ENCODE data around the gene GNAT3.

The GNAT3 gene

DNA sequence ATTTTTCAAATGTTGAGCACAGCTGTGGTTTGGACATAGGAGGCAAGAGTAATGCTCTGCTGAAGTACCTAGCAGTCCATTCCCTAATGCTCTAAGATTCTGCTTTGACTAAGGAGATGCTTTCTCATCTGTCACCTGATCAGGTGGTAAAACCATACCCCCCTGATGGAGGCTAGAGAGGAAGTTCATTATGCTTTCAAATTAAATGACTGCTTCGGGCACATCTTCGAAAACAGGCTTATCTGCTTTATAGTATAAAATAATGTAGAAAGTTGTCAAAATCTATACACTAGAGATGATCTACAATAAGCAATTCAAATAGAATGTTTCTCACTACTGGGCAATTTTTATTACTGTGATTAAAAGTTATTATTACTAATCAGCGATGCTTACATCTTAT, at the start of gene GNAT3:
TSS of gene GNAT3 (minus strand) at position 101 of the 400 bp plus-strand sequence. CDS start 138 bp downstream, outside the sequence.
- no peak for TF ChIP-seq JUND (IDR thresholded peaks at IDR 0.05; ENCODE audit: low read depth)
- in situ Hi-C loops (cut with HindIII; ENCODE audit: low pct_unique_long_range_greater_than_20kb, low sequenced_read_pairs): no loop called here
- DNase-seq (ENCODE audit: low read depth in 1 of 2, low spot score in 1 of 2): no peak

DNA sequence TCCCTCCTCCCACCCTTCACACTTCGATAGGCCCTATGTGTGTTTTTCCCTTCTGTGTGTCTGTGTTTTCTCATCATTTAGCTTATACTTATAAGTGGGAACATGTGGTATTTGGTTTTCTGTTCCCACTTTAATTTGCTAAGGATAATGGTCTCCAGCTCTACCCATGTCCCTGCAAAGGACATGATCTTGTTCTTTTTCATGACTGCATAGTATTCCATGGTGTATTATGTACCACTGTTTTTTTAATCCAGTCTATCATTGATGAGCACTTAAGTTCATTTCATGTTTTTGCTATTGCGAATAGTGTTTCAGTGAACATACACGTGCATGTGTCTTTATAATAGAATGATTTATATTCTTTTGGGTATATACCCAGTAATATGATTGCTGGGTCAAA, 46.3 kb upstream of the GNAT3 start:
- DNase-seq (ENCODE audit: low read depth in 1 of 2, low spot score in 1 of 2): no peak
- in situ Hi-C loops (cut with HindIII; ENCODE audit: low pct_unique_long_range_greater_than_20kb, low sequenced_read_pairs): no loop called here
- no peak for TF ChIP-seq JUND (IDR thresholded peaks at IDR 0.05; ENCODE audit: low read depth)

DNA sequence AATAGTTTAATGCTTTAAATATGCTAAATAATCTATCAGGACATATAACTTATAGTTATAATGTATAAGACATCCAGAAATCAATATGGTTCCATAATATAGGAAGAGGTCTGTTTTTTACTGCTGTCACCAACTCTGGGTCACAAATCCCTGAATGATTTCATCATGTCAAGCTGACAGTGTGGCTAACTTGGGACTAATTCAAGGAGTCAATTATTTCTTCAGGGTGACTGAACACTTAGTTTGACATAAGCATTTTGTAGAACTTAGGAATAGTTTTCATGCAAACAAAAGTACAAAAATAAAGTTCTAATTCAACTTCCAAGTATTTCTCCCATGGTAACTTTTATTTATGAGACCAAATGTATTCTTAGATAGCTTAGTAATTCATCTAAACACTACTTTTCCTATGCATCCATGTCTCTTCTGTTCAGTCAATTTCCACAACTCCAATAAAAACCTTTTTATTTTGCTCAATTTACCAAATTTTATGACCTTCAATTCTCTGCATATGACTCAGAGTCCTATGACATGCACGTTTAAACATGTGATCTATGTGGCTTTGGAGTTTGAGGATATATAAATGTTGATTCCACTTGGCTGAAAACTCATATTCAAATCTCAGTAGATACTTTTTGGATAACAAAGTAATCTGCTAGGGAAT, 40.3 kb upstream of the GNAT3 start:
- in situ Hi-C loops (cut with HindIII; ENCODE audit: low pct_unique_long_range_greater_than_20kb, low sequenced_read_pairs): no loop called here
- no peak for TF ChIP-seq JUND (IDR thresholded peaks at IDR 0.05; ENCODE audit: low read depth)
- no peak for DNase-seq (ENCODE audit: low read depth in 1 of 2, low spot score in 1 of 2)

DNA sequence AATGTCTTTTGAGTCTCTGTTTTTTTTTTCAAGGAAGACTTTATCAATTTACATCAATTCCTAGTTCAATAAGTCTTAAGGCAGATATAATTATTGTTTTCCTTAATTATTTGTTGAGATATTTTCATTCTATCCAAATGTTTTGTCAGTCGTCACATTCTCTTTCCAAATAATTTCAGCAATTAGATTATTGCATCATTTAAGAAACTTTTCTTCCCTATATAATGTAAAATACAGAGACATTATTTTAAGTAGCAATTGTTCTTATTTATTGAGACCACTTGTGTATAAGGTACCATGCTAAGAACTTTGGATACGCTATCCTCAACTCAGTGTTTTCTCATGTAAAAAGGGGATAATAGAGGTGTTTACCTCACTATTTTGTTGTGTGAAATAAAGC, 38.1 kb upstream of the GNAT3 start:
- DNase-seq (ENCODE audit: low read depth in 1 of 2, low spot score in 1 of 2): no peak
- TF ChIP-seq JUND (IDR thresholded peaks at IDR 0.05; ENCODE audit: low read depth): no peak
- in situ Hi-C loops (cut with HindIII; ENCODE audit: low pct_unique_long_range_greater_than_20kb, low sequenced_read_pairs): no loop called here

DNA sequence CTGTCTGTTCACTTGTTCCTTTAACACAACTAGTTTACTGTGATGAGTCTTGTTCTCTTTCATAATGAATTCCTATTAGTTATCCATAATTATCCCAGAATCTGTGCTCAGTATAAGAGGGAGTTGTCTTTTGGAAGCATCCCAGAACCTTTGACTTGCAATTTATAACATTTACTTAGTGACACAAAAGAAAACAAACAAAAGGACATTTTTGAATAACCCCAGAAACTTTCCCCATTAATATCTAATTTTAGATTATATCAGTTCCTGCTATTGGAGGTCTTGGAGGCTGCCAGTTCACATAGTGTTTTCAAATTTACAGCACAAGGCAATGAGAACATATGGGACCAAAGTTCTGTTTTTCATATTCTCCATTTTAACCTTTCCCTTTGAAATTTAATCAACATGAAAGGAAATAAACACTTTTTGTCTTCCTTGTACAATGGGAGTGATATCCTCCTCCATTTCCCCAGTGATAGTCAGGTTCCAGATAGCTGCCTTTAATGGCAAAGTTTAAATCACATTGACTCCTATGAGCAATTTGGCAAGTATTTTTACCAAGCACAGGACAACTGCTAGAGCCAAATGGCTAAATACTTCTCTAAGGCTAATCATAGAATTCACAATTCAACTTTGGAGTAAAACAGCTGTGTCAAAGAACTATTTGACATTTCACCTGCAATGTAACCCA, 37.1 kb upstream of the GNAT3 start:
- no peak for DNase-seq (ENCODE audit: low read depth in 1 of 2, low spot score in 1 of 2)
- TF ChIP-seq JUND (IDR thresholded peaks at IDR 0.05; ENCODE audit: low read depth): no peak
- in situ Hi-C loops (cut with HindIII; ENCODE audit: low pct_unique_long_range_greater_than_20kb, low sequenced_read_pairs): no loop called here

DNA sequence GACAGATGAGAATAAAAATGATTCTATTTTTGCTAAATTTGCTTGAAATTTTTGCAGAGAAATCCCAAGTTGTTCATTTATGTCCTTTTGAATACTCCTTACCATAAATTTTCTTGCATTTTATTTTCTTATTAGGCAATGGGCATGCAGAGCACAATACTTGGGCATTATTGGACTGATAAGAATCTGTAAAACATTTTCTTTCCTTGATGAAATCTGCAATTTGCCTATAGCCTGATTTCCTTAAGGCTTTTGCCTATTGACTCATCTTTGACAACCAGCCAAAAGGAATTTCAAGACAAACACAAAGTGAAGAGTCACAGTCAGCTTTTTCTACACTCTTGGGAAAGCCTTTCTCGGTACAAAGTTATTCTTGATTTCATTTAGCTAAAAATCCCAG, 30.5 kb upstream of the GNAT3 start:
- TF ChIP-seq JUND (IDR thresholded peaks at IDR 0.05; ENCODE audit: low read depth): peak; percentile 95
- peak; percentile 34 to 92 for DNase-seq (ENCODE audit: low read depth in 1 of 2, low spot score in 1 of 2)
- in situ Hi-C loops (cut with HindIII; ENCODE audit: low pct_unique_long_range_greater_than_20kb, low sequenced_read_pairs): no loop called here

DNA sequence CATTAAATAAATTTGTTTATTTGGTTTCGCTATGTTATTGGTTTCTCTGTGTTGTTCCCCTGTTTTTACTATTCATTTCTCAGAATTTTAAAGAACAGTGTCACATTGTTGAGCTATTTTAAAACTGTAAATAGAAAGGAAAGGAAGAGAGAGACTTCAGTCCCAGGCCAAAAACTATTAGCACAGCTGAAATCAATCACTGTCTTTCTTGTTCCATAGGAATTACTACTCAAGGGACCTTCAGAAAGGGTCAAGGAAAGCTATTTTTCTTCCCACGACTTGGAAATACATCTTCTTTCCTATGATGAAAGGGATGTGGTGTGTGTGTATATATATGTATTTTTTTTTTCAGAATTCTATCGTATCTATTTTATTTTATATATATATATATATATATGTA, 29.0 kb upstream of the GNAT3 start:
- in situ Hi-C loops (cut with HindIII; ENCODE audit: low pct_unique_long_range_greater_than_20kb, low sequenced_read_pairs): no loop called here
- DNase-seq (ENCODE audit: low read depth in 1 of 2, low spot score in 1 of 2): no peak
- TF ChIP-seq JUND (IDR thresholded peaks at IDR 0.05; ENCODE audit: low read depth): no peak

DNA sequence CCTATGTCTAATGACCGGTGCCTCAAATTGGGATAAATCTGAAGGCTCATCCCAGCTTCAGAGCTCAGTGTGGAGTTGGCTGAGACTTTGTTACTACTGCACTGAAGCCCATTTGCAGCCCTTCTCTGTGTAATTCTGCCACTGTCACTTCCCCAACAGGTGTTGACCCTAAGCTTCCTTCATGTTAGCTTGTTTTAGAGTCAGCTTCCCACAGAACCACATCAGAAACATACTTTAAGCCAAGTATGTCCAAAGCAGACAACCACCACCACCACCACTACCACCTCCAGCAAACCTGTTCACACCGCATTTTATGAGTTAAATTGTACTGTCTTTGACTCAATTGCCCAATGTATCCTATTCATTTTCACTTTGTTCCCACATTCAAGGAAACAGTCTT, 25.2 kb upstream of the GNAT3 start:
- in situ Hi-C loops (cut with HindIII; ENCODE audit: low pct_unique_long_range_greater_than_20kb, low sequenced_read_pairs): no loop called here
- TF ChIP-seq JUND (IDR thresholded peaks at IDR 0.05; ENCODE audit: low read depth): no peak
- no peak for DNase-seq (ENCODE audit: low read depth in 1 of 2, low spot score in 1 of 2)

DNA sequence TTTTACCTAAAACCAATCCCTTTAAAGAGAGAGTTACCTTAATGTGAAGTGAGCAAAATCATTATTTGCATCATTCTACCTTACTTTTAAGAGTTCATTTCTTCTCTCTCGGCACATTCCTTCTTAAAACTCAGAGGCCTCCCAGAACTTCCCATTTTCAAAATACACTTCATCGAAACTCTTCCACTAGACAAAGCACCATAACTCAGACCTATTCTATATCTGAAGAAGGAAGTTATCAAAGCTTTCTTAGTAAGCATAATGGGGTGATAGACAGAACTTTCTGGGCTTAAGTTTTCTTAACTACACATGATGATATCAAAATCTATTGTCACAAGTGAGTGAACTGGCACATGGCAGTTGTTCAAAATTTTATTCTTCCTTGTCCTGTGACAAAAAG, 24.6 kb upstream of the GNAT3 start:
- TF ChIP-seq JUND (IDR thresholded peaks at IDR 0.05; ENCODE audit: low read depth): no peak
- in situ Hi-C loops (cut with HindIII; ENCODE audit: low pct_unique_long_range_greater_than_20kb, low sequenced_read_pairs): no loop called here
- DNase-seq (ENCODE audit: low read depth in 1 of 2, low spot score in 1 of 2): no peak

DNA sequence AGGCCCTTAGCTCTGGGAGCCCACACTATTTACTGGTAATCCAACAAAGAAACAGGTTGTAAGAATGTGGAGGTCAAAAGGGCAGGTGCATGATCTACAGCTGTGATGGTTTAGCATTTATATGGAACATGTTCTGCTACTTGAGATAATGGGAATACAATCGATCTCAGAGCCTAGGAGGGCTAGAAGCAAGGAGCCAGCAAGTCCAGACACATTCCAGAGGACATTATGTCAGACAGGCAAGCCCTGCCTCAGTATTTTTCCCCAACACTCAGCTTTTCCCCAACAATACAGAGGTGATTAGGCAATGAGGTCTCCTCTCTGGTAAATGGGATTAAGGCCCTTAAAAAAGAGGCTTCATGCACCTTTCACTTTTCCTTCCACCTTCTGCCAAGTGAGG, 21.4 kb upstream of the GNAT3 start:
- DNase-seq (ENCODE audit: low read depth in 1 of 2, low spot score in 1 of 2): no peak
- no peak for TF ChIP-seq JUND (IDR thresholded peaks at IDR 0.05; ENCODE audit: low read depth)
- in situ Hi-C loops (cut with HindIII; ENCODE audit: low pct_unique_long_range_greater_than_20kb, low sequenced_read_pairs): no loop called here

DNA sequence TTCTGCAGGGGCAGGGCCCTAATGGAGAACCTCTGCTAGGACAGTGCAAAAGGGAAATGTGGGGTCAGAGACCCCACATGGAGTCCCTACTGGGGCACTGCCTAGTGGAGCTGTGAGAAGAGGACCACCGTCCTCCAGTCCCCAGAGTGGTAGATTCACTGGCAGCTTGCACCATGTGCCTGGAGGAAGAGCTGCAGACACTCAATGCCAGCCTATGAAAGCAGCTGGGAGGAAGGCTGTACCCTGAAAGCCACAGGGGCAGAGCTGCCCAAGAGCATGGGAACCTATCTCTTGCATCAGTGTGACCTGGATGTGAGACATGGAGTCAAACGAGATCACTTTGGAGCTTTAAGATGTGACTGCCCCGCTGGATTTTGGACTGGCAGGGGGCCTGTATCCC, 20.3 kb upstream of the GNAT3 start:
- no peak for DNase-seq (ENCODE audit: low read depth in 1 of 2, low spot score in 1 of 2)
- in situ Hi-C loops (cut with HindIII; ENCODE audit: low pct_unique_long_range_greater_than_20kb, low sequenced_read_pairs): no loop called here
- no peak for TF ChIP-seq JUND (IDR thresholded peaks at IDR 0.05; ENCODE audit: low read depth)

DNA sequence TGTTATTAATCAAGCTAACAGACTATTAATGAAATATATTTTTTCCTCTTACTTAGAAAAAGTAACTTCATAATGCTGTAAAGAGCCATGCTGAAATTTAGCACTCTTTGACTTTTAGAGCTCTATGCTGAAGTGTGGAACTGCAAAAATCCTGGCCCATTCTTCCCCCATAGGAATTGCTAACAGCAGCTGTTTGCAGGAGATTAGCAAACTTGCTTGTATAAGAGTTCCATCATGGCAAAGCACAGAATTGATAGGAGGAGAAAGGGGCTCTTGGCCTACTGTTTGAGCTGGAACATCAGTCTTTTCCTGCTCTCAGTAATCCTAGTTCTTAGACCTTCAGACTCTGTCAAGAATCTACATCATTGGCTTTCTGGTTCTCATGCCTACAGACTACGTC, 18.3 kb upstream of the GNAT3 start:
- in situ Hi-C loops (cut with HindIII; ENCODE audit: low pct_unique_long_range_greater_than_20kb, low sequenced_read_pairs): no loop called here
- DNase-seq (ENCODE audit: low read depth in 1 of 2, low spot score in 1 of 2): no peak
- TF ChIP-seq JUND (IDR thresholded peaks at IDR 0.05; ENCODE audit: low read depth): no peak

DNA sequence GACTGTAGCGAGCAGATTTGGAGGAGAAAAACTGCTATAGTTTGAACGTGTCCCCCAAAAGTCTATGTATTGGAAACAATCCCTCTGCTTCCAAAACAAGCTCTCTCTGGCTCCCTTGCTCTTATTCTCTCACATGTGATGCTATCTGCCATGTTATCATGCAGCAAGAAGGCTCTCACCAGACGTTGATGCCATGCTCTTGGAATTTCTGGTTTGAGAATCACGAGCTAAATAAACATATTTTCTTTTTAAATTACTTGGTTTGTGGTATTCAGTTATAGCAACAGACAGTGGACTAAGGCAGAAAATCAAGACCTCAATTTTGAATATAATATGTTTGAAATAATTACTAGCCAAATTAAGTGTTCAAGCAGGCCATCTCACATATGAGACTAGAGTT, 17.5 kb upstream of the GNAT3 start:
- TF ChIP-seq JUND (IDR thresholded peaks at IDR 0.05; ENCODE audit: low read depth): no peak
- in situ Hi-C loops (cut with HindIII; ENCODE audit: low pct_unique_long_range_greater_than_20kb, low sequenced_read_pairs): no loop called here
- DNase-seq (ENCODE audit: low read depth in 1 of 2, low spot score in 1 of 2): no peak

DNA sequence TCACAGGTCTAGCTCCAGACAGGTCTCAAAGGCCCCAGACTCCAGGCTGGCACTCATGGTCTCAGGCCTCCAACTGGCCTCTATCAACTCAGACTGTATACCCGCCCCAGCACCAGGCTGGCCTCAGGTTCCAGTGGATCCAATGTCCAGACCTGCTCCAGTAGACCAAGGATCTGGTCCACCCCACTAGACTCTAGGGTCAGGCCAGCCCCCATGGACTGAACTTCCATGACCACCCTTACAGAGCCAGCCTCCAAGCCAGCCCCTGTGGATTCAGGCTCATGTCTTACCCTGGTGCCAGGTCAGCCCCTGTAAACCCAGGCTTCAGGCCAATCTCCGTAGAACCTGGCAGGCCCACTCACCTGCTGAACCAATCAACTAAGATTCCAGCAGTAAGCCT, 16.8 kb upstream of the GNAT3 start:
- no peak for TF ChIP-seq JUND (IDR thresholded peaks at IDR 0.05; ENCODE audit: low read depth)
- in situ Hi-C loops (cut with HindIII; ENCODE audit: low pct_unique_long_range_greater_than_20kb, low sequenced_read_pairs): no loop called here
- no peak for DNase-seq (ENCODE audit: low read depth in 1 of 2, low spot score in 1 of 2)
